Right lobe of liver (tissue), 4 donors: ENCODE results near the gene CDHR2.

Experiments
- POLR2A ChIP-seq: fragments of 450-650 bp; IDR thresholded peaks from one replicate; pipeline ENCODE4 v1.6.1; 2017; ENCODE audit warnings: antibody characterized with exemption, mild to moderate bottlenecking
- TF ChIP-seq, protein P1 (sequence below), 4 donors: fragments of 200-600 bp in 3 of 4; fragments of 450-650 bp in 1 of 4; IDR thresholded peaks; one replicate each; pipeline versions ENCODE4 v1.5.1 to v1.8.0; 2016 to 2022; ENCODE audit warnings: antibody characterized with exemption in 4 of 4, mild to moderate bottlenecking in 2 of 4
- donor health status: DM: no; HTN: no; CAD: no.
- donor health status: DM: no; HTN: no; CAD: no.
- donor health status: DM: no; HTN: yes; CAD: no.

DNA sequence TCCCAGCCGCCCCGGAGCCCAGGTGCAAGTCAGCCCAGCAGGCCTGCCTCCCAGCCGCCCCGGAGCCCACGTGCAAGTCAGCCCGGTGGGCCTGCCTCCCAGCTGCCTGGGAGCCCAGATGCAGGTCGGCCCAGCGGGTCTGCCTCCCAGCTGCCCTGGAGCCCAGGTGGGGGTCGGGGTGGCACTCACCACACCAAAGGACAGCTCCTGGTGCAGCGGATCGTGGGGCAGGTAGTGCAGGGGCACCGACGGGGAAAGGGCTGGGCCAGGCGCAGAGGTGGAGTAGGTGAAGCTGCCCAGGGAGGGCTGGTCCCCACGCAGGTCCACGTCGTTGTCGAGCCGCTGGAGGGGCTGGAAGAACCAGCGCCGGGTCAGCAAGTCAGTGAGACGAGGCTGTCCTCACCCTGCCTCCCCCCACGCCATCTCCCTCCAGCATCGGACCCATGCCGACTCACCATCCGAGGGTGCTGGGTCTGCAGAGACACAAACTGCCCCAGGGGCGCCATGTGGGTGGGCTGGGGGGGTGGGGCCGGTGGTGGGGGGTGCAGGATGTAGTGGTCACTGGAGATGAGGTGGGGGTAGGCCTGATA, 18.7 kb upstream of the CDHR2 start:
- TF ChIP-seq, protein P1, sequence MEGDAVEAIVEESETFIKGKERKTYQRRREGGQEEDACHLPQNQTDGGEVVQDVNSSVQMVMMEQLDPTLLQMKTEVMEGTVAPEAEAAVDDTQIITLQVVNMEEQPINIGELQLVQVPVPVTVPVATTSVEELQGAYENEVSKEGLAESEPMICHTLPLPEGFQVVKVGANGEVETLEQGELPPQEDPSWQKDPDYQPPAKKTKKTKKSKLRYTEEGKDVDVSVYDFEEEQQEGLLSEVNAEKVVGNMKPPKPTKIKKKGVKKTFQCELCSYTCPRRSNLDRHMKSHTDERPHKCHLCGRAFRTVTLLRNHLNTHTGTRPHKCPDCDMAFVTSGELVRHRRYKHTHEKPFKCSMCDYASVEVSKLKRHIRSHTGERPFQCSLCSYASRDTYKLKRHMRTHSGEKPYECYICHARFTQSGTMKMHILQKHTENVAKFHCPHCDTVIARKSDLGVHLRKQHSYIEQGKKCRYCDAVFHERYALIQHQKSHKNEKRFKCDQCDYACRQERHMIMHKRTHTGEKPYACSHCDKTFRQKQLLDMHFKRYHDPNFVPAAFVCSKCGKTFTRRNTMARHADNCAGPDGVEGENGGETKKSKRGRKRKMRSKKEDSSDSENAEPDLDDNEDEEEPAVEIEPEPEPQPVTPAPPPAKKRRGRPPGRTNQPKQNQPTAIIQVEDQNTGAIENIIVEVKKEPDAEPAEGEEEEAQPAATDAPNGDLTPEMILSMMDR (IDR thresholded peaks at IDR 0.05), result no peak
- TF ChIP-seq POLR2A, result no peak
